Measurements from ENCODE around the gene HSPBP1. TPM values are rescaled to one million over a fixed set of nuclear protein-coding genes. Genes with fewer than 3 reads are reported as not detected.

Gene HSPBP1
- total RNA-seq, 1 experiment from 2014 or later: 122 TPM

GRCh38 chr19:55265723-55266386, 14.1 kb downstream of the HSPBP1 start:
- TF ChIP-seq CTCF (conservative IDR thresholded peaks at IDR 0.05; ENCODE audit: low read depth, low read length) (no peak), EZH2phosphoT487 (IDR thresholded peaks at IDR 0.05; ENCODE audit: borderline replicate concordance, low read length) (no peak), EZH2 (IDR thresholded peaks at IDR 0.05; ENCODE audit: low read length, unreplicated experiment) (no peak)
- Histone ChIP-seq H4K20me1 (ENCODE audit: low read length) (no peaks in the 10 kb centered on the region), H3F3A (ENCODE audit: low read length, unreplicated experiment) (no peaks in the 10 kb centered on the region), H3K9ac (ENCODE audit: low read length) (no peak overlapping the region), H3K27ac (ENCODE audit: low read length) (no peak overlapping the region), H3K36me3 (ENCODE audit: low read depth, low read length) (peaks cover 9% of the 10 kb centered on the region), H3K27me3 (ENCODE audit: low read length) (no peaks in the 10 kb centered on the region), H3K4me3 (ENCODE audit: low read length) (no peak overlapping the region), H3K9me2 (replicated peaks; ENCODE audit: low read length) (no peaks in the 10 kb centered on the region), H3K79me2 (ENCODE audit: low read length) (peaks cover 6% of the 10 kb centered on the region), H2AFZ (ENCODE audit: low read length) (no peak overlapping the region), H3K4me1 (ENCODE audit: insufficient read depth, low read length) (no peaks in the 10 kb centered on the region), H3K4me2 (ENCODE audit: low read length) (no peak overlapping the region), H3K9me3 (ENCODE audit: low read length) (no peaks in the 10 kb centered on the region)
- no peak for ATAC-seq
- BruUV-seq (replicated peaks): no TSS peak
- no peak for DNase-seq
- CTCF ChIA-PET: no interaction called here
- intact Hi-C loops (cut with micrococcal nuclease): no loop called here
- POLR2A ChIA-PET (ENCODE audit: unreplicated experiment): no interaction called here

DNA sequence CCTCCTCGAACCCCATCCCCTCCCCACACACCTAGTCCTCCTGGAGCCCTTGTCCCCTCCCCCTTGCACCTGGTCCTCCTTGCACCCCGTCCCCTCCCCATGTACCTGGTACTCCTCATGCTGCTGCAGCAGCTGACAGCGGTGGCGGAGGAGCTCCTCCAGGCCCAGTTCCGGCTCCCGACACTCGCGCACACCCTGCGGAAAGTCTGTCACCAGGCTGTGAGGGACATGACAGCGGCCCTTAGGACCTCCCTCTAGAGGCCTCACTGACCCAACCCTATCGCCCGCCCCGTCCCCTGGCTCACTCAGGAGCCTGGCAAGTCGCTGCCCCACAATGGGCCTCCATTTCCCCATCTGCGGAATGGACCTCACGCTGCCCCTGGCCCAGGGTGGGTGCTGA, 14.7 kb downstream of the HSPBP1 start:
- BruUV-seq (replicated peaks): no TSS peak
- no peak for TF ChIP-seq EZH2 (IDR thresholded peaks at IDR 0.05; ENCODE audit: low read length, unreplicated experiment)
- TF ChIP-seq CTCF (conservative IDR thresholded peaks at IDR 0.05; ENCODE audit: low read depth, low read length): no peak

DNA sequence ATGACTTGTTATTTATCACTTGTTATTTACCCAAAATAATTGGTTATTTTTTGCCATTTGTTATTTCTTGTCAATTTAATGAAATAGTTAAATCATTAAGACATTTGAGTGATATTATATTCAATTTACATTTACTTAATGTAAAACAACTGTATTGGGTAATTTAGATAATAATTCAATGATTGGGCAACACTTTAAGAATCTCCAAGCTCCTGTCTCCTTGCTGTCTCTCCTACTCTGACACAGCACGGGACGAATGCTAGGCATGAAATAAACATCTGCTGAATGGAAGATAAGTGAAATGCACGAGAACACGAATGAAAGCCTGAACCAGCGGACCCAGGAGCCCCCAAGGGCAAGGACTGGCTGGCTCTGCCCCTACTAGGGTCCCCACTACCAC, 15.4 kb downstream of the HSPBP1 start:
- Histone ChIP-seq H3K36me3 (ENCODE audit: low read depth, low read length) (peaks cover 9% of the 10 kb centered on the region; the same call in 1 of the 2 replicates), H3K4me3 (ENCODE audit: low read length) (no peak overlapping the region), H3K79me2 (ENCODE audit: low read length) (peaks cover 6% of the 10 kb centered on the region), H3F3A (ENCODE audit: low read length, unreplicated experiment) (no peaks in the 10 kb centered on the region), H4K20me1 (ENCODE audit: low read length) (no peaks in the 10 kb centered on the region), H2AFZ (ENCODE audit: low read length) (no peak overlapping the region), H3K9me2 (replicated peaks; ENCODE audit: low read length) (no peaks in the 10 kb centered on the region), H3K27ac (ENCODE audit: low read length) (no peak overlapping the region), H3K4me1 (ENCODE audit: insufficient read depth, low read length) (peaks cover 7% of the 10 kb centered on the region), H3K9me3 (ENCODE audit: low read length) (no peaks in the 10 kb centered on the region), H3K4me2 (ENCODE audit: low read length) (no peak overlapping the region), H3K27me3 (ENCODE audit: low read length) (no peaks in the 10 kb centered on the region), H3K9ac (ENCODE audit: low read length) (no peak overlapping the region)
- TF ChIP-seq CTCF (conservative IDR thresholded peaks at IDR 0.05; ENCODE audit: low read depth, low read length) (no peak), EZH2phosphoT487 (IDR thresholded peaks at IDR 0.05; ENCODE audit: borderline replicate concordance, low read length) (no peak), EZH2 (IDR thresholded peaks at IDR 0.05; ENCODE audit: low read length, unreplicated experiment) (no peak)
- CTCF ChIA-PET: no interaction called here
- DNase-seq (no peak), ATAC-seq (no peak)
- POLR2A ChIA-PET (ENCODE audit: unreplicated experiment): no interaction called here
- intact Hi-C loops (cut with micrococcal nuclease): no loop called here
- BruUV-seq (replicated peaks): no TSS peak

More for the DNA sequence above, 14.7 kb downstream of the HSPBP1 start:
- H3K9me2 ChIP-seq (replicated peaks; ENCODE audit: low read length): no peaks in the 10 kb centered on the region
- CTCF ChIA-PET: no interaction called here
- DNase-seq: no peak
- H3F3A ChIP-seq (ENCODE audit: low read length, unreplicated experiment): no peaks in the 10 kb centered on the region
- ATAC-seq: no peak
- intact Hi-C loops (cut with micrococcal nuclease): no loop called here
- H3K79me2 ChIP-seq (ENCODE audit: low read length): peaks cover 6% of the 10 kb centered on the region
- no peak overlapping the region for H3K4me3 ChIP-seq (ENCODE audit: low read length)
- no peak overlapping the region for H3K4me2 ChIP-seq (ENCODE audit: low read length)
- H3K9ac ChIP-seq (ENCODE audit: low read length): no peak overlapping the region
- H3K27ac ChIP-seq (ENCODE audit: low read length): no peak overlapping the region
- peaks cover under 1% of the 10 kb centered on the region; the same call in 1 of the 2 replicates for H3K4me1 ChIP-seq (ENCODE audit: insufficient read depth, low read length)
- H3K27me3 ChIP-seq (ENCODE audit: low read length): no peaks in the 10 kb centered on the region
- H3K36me3 ChIP-seq (ENCODE audit: low read depth, low read length): peaks cover 9% of the 10 kb centered on the region
- H3K9me3 ChIP-seq (ENCODE audit: low read length): no peaks in the 10 kb centered on the region
- POLR2A ChIA-PET (ENCODE audit: unreplicated experiment): no interaction called here
- no peak overlapping the region for H2AFZ ChIP-seq (ENCODE audit: low read length)
- no peaks in the 10 kb centered on the region for H4K20me1 ChIP-seq (ENCODE audit: low read length)

Data from PC-3 (cell line).